Left lung (tissue), 10 donors: Measurements from ENCODE around the gene DDHD1. TPM values are rescaled to one million over a fixed set of nuclear protein-coding genes. Genes with fewer than 3 reads are reported as not detected.
A peak's percentile ranks its signal among the peaks of the same experiment; 100 is the strongest.

Experiments
- ATAC-seq: fragments of 200-7000 bp; cut with Tn5 transposase; one replicate; pipeline ENCODE4 v1.9.1; 2020; ENCODE audit warnings: moderate library complexity
- DNase-seq, 4 donors: peaks; one replicate each; pipeline ENCODE4 v3.0.0-alpha.2; 2013 to 2020
- H3K27ac ChIP-seq, 2 donors: fragments of 200-600 bp; sonication (generic) in 1 of 2; one replicate each; pipeline versions ENCODE4 v1.5.0 to v1.8.0; 2020 to 2021
- H3K27me3 ChIP-seq, 2 donors: fragments of 200-600 bp; sonication (generic) in 1 of 2; one replicate each; pipeline versions ENCODE4 v1.5.0 to v1.8.0; 2020 to 2021
- H3K36me3 ChIP-seq, 2 donors: fragments of 200-600 bp; sonication (generic) in 1 of 2; one replicate each; pipeline versions ENCODE4 v1.5.0 to v1.8.0; 2020 to 2021
- H3K4me1 ChIP-seq, 2 donors: fragments of 200-600 bp; one replicate each; pipeline ENCODE4 v1.8.0; 2021
- H3K4me3 ChIP-seq, 2 donors: fragments of 200-600 bp; sonication (generic) in 1 of 2; one replicate each; pipeline versions ENCODE4 v1.5.0 to v1.8.0; 2020 to 2021; ENCODE audit warnings: mild to moderate bottlenecking in 1 of 2
- H3K9me3 ChIP-seq, 2 donors: fragments of 200-600 bp; sonication (generic) in 1 of 2; one replicate each; pipeline versions ENCODE4 v1.5.0 to v1.8.0; 2020 to 2021
- intact Hi-C, 2 donors: fragments of 100-400 bp; cut with DNase I; formaldehyde crosslinking; loops; one replicate each; pipeline versions ENCODE4 v1.11.2 to v1.14.2; 2022
- polyA plus RNA-seq, 6 donors: library from polyadenylated mRNA; unstranded; fragments of 120-200 nt; gene quantifications; one replicate each; pipeline ENCODE4 v1.2.1, GENCODE V29; 2013; ENCODE audit not compliant: insufficient read length in 6 of 6
- total RNA-seq, 2 donors: library from RNA; stranded (reverse); fragmentation: NEBNext Ultra II Directional; extraction: Animal tissue kit (Norgen Biotek cat#: 25700); gene quantifications; one replicate each; pipeline ENCODE4 v1.2.1, GENCODE V29; 2021
- TF ChIP-seq, protein P1 (sequence below), 2 donors: fragments of 200-600 bp; sonication (generic) in 1 of 2; IDR thresholded peaks; one replicate each; pipeline versions ENCODE4 v1.5.0 to v1.8.0; 2021; ENCODE audit warnings: antibody characterized with exemption in 2 of 2
- donor health status: DM: no; HTN: yes; CAD: no.
- donor health status: DM: no; HTN: no; CAD: no.

The DDHD1 gene
- total and polyA plus RNA-seq, 8 donors: 13.2 to 22.7 (median 21.1) TPM

- peak; percentile 23 for ATAC-seq
- H3K36me3 ChIP-seq: peaks cover 0 to 3% of the 10 kb centered on the region in 2 donors
- intact Hi-C loops: no loop called here
Measured at GRCh38 chr14:53044486-53044885, 108.6 kb downstream of the DDHD1 start.

DNA sequence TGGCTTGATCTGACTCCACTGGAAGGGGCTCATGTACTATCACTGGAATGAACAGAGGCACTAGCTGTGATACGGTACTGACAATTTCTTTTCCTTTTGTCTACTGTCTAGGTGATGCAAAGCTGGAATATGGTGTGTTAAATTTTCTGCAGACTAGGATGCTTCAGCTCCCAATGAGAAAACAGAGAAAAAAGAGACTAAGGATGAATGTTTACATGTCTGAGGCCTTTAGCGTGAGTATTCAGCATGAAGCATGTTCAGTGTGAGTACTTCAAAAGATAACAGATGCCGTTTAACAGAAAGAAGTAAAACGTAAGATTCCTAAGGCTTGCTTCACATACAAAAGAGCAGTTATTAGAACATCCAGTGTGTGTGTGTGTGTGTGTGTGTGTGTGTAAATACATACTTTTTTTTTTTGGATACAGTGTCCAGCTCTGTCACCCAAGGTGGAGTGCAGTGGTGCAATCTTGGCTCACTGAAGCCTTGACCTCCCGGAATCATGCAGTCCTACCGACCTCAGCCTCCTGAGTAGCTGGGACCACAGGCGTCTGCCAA lies 110.0 kb downstream of the DDHD1 start:
- Histone ChIP-seq H3K36me3 (peaks cover 0 to 3% of the 10 kb centered on the region in 2 donors), H3K9me3 (no peaks in the 10 kb centered on the region), H3K4me1 (no peaks in the 10 kb centered on the region), H3K27me3 (no peaks in the 10 kb centered on the region), H3K27ac (peak overlapping the region; percentile 37 to 57), H3K4me3 (no peak overlapping the region)
- ATAC-seq: no peak
- DNase-seq: peak in 2 of 4 donors; percentile 18
- intact Hi-C loops: no loop called here
- TF ChIP-seq, protein P1, sequence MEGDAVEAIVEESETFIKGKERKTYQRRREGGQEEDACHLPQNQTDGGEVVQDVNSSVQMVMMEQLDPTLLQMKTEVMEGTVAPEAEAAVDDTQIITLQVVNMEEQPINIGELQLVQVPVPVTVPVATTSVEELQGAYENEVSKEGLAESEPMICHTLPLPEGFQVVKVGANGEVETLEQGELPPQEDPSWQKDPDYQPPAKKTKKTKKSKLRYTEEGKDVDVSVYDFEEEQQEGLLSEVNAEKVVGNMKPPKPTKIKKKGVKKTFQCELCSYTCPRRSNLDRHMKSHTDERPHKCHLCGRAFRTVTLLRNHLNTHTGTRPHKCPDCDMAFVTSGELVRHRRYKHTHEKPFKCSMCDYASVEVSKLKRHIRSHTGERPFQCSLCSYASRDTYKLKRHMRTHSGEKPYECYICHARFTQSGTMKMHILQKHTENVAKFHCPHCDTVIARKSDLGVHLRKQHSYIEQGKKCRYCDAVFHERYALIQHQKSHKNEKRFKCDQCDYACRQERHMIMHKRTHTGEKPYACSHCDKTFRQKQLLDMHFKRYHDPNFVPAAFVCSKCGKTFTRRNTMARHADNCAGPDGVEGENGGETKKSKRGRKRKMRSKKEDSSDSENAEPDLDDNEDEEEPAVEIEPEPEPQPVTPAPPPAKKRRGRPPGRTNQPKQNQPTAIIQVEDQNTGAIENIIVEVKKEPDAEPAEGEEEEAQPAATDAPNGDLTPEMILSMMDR (IDR thresholded peaks at IDR 0.05): no peak

More at GRCh38 chr14:53044486-53044885, 108.6 kb downstream of the DDHD1 start:
- Histone ChIP-seq H3K4me1 (no peaks in the 10 kb centered on the region), H3K27me3 (no peaks in the 10 kb centered on the region), H3K27ac (no peak overlapping the region), H3K9me3 (no peaks in the 10 kb centered on the region), H3K4me3 (no peak overlapping the region)
- no peak for DNase-seq
- TF ChIP-seq, protein P1 (IDR thresholded peaks at IDR 0.05): no peak

- intact Hi-C loops: no loop called here
- DNase-seq: peak in 2 of 4 donors; percentile 32 to 60
- Histone ChIP-seq H3K4me3 (no peak overlapping the region), H3K27ac (peak overlapping the region; percentile 29 to 37), H3K9me3 (no peaks in the 10 kb centered on the region), H3K4me1 (no peaks in the 10 kb centered on the region), H3K27me3 (no peaks in the 10 kb centered on the region), H3K36me3 (peaks cover 0 to 6% of the 10 kb centered on the region in 2 donors)
- TF ChIP-seq, protein P1 (IDR thresholded peaks at IDR 0.05): no peak
- peak; percentile 22 for ATAC-seq
Measured at GRCh38 chr14:53042480-53042879, 110.6 kb downstream of the DDHD1 start.

- DNase-seq (no peak), ATAC-seq (no peak)
- no peaks in the 10 kb centered on the region for H3K4me1 ChIP-seq
- no peaks in the 10 kb centered on the region for H3K9me3 ChIP-seq
- no peak overlapping the region for H3K27ac ChIP-seq
- peaks cover 0 to 12% of the 10 kb centered on the region in 2 donors for H3K36me3 ChIP-seq
- intact Hi-C loops: no loop called here
- H3K27me3 ChIP-seq: no peaks in the 10 kb centered on the region
- H3K4me3 ChIP-seq: no peak overlapping the region
- TF ChIP-seq, protein P1 (IDR thresholded peaks at IDR 0.05): no peak
Measured at GRCh38 chr14:53041067-53041466, 112.1 kb downstream of the DDHD1 start.

DNA sequence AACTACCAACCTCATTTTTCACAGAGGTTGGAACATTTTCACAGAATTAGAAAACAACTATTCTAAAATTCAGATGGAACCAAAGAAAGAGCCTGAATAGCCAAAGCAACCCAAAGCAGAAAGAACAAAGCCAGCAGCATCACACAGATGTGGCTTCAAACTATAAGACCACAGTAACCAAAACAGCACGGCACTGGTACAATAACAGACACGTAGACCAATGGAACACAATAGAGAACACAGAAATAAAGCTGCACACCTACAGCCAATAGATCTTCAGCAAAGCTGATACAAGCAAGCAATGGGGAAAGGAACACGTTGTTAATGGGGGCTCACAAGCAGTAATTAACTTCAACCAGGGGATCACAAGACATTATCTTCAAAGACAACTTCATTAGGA lies 114.5 kb downstream of the DDHD1 start:
- Histone ChIP-seq H3K36me3 (peaks cover 0 to 12% of the 10 kb centered on the region in 2 donors), H3K4me3 (no peak overlapping the region), H3K9me3 (no peaks in the 10 kb centered on the region), H3K27ac (no peak overlapping the region), H3K4me1 (no peaks in the 10 kb centered on the region), H3K27me3 (no peaks in the 10 kb centered on the region)
- TF ChIP-seq, protein P1 (IDR thresholded peaks at IDR 0.05): no peak
- intact Hi-C loops: no loop called here
- ATAC-seq: no peak
- no peak for DNase-seq
